Measurements from ENCODE around the gene CSTPP1. TPM values are rescaled to one million over a fixed set of nuclear protein-coding genes. Genes with fewer than 3 reads are reported as not detected.

The CSTPP1 gene
- polyA plus RNA-seq, 1 donor from 2014 or later = 46.4 TPM

DNA sequence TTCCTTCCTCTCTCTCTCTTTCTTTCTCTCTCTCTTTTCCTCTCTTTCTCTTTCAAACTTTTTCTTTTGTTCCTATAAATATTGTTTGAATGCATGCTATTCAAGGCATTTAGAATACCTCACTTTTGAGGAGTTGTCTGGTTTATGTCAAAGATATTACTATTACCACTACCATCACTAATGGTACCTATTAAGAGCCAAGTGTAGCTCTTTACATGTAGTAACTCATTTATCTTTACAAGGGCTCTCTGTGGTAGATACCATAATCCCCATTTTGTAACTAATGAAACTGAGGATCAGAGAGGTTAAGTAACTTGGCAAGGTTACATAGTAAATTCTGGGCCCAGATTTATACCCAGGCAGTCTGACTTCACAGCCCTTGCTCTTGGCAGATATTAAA lies 116.0 kb downstream of the CSTPP1 start:
- H3K9me2 ChIP-seq (ENCODE audit: insufficient read depth, low read length) = no peaks in the 10 kb centered on the region

DNA sequence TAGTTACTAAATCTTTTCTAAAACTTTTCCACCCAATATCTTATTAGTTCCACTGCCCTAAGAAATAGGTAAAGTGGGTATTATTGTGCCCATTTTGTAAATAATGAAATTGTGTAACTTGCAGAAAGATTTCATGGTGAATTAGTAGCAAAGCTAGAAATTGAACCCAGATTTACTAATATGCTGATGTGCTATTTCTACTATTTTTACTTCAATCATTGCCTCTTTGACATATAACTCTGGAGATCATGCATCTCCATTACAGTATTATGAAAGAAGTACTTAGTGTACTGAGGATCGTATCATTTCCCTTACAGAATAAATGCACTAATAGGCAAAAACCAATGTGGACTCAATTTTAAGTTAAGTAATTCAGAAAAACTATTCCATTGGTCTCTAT lies 119.0 kb downstream of the CSTPP1 start:
- Histone ChIP-seq H4K20me1 (ENCODE audit: insufficient read depth) (no peaks in the 10 kb centered on the region), H3K9me3 (ENCODE audit: low read length) (no peaks in the 10 kb centered on the region), H3F3A (ENCODE audit: insufficient read depth, low read length, poor library complexity, severe bottlenecking) (no peaks in the 10 kb centered on the region), H3K79me2 (replicated peaks; ENCODE audit: insufficient read depth, low read length) (no peaks in the 10 kb centered on the region), H3K27ac (ENCODE audit: low read length) (no peak overlapping the region), H3K4me3 (ENCODE audit: low read length) (no peak overlapping the region), H3K27me3 (ENCODE audit: insufficient read depth, low read depth, low read length) (no peaks in the 10 kb centered on the region), H3K4me2 (ENCODE audit: low read length) (no peak overlapping the region), H3K9me2 (ENCODE audit: insufficient read depth, low read length) (no peaks in the 10 kb centered on the region), H2AFZ (ENCODE audit: low read depth, low read length) (no peak overlapping the region), H3K36me3 (ENCODE audit: insufficient read depth, low read length) (peaks cover 4% of the 10 kb centered on the region), H3K9ac (ENCODE audit: low read length) (no peak overlapping the region)
- TF ChIP-seq TAF1 (IDR thresholded peaks at IDR 0.05; ENCODE audit: low read depth) (no peak), RAD21 (conservative IDR thresholded peaks at IDR 0.05) (no peak), SMC3 (conservative IDR thresholded peaks at IDR 0.05; ENCODE audit: poor library complexity) (no peak), MXI1 (conservative IDR thresholded peaks at IDR 0.05; ENCODE audit: poor library complexity, severe bottlenecking) (no peak), EZH2 (IDR thresholded peaks at IDR 0.05; ENCODE audit: borderline replicate concordance, insufficient read depth, low read length, poor library complexity, severe bottlenecking) (no peak), POLR2AphosphoS5 (IDR thresholded peaks at IDR 0.05) (no peak), EP300 (conservative IDR thresholded peaks at IDR 0.05; ENCODE audit: poor library complexity, severe bottlenecking) (no peak)
- TF ChIP-seq, protein P1, sequence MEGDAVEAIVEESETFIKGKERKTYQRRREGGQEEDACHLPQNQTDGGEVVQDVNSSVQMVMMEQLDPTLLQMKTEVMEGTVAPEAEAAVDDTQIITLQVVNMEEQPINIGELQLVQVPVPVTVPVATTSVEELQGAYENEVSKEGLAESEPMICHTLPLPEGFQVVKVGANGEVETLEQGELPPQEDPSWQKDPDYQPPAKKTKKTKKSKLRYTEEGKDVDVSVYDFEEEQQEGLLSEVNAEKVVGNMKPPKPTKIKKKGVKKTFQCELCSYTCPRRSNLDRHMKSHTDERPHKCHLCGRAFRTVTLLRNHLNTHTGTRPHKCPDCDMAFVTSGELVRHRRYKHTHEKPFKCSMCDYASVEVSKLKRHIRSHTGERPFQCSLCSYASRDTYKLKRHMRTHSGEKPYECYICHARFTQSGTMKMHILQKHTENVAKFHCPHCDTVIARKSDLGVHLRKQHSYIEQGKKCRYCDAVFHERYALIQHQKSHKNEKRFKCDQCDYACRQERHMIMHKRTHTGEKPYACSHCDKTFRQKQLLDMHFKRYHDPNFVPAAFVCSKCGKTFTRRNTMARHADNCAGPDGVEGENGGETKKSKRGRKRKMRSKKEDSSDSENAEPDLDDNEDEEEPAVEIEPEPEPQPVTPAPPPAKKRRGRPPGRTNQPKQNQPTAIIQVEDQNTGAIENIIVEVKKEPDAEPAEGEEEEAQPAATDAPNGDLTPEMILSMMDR (IDR thresholded peaks at IDR 0.05; ENCODE audit: poor library complexity, severe bottlenecking) = no peak
- TF ChIP-seq, protein P2, sequence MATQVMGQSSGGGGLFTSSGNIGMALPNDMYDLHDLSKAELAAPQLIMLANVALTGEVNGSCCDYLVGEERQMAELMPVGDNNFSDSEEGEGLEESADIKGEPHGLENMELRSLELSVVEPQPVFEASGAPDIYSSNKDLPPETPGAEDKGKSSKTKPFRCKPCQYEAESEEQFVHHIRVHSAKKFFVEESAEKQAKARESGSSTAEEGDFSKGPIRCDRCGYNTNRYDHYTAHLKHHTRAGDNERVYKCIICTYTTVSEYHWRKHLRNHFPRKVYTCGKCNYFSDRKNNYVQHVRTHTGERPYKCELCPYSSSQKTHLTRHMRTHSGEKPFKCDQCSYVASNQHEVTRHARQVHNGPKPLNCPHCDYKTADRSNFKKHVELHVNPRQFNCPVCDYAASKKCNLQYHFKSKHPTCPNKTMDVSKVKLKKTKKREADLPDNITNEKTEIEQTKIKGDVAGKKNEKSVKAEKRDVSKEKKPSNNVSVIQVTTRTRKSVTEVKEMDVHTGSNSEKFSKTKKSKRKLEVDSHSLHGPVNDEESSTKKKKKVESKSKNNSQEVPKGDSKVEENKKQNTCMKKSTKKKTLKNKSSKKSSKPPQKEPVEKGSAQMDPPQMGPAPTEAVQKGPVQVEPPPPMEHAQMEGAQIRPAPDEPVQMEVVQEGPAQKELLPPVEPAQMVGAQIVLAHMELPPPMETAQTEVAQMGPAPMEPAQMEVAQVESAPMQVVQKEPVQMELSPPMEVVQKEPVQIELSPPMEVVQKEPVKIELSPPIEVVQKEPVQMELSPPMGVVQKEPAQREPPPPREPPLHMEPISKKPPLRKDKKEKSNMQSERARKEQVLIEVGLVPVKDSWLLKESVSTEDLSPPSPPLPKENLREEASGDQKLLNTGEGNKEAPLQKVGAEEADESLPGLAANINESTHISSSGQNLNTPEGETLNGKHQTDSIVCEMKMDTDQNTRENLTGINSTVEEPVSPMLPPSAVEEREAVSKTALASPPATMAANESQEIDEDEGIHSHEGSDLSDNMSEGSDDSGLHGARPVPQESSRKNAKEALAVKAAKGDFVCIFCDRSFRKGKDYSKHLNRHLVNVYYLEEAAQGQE (IDR thresholded peaks at IDR 0.05; ENCODE audit: borderline replicate concordance) = no peak

More for the DNA sequence above, 116.0 kb downstream of the CSTPP1 start:
- TF ChIP-seq EZH2 (IDR thresholded peaks at IDR 0.05; ENCODE audit: borderline replicate concordance, insufficient read depth, low read length, poor library complexity, severe bottlenecking) (no peak), RAD21 (conservative IDR thresholded peaks at IDR 0.05) (no peak), SMC3 (conservative IDR thresholded peaks at IDR 0.05; ENCODE audit: poor library complexity) (no peak), EP300 (conservative IDR thresholded peaks at IDR 0.05; ENCODE audit: poor library complexity, severe bottlenecking) (no peak), POLR2AphosphoS5 (IDR thresholded peaks at IDR 0.05) (no peak), MXI1 (conservative IDR thresholded peaks at IDR 0.05; ENCODE audit: poor library complexity, severe bottlenecking) (no peak), TAF1 (IDR thresholded peaks at IDR 0.05; ENCODE audit: low read depth) (no peak)
- TF ChIP-seq, protein P1 (IDR thresholded peaks at IDR 0.05; ENCODE audit: poor library complexity, severe bottlenecking) = no peak
- TF ChIP-seq, protein P2 (IDR thresholded peaks at IDR 0.05; ENCODE audit: borderline replicate concordance) = no peak
- Histone ChIP-seq H3K79me2 (replicated peaks; ENCODE audit: insufficient read depth, low read length) (no peaks in the 10 kb centered on the region), H3K27me3 (ENCODE audit: insufficient read depth, low read depth, low read length) (no peaks in the 10 kb centered on the region), H3K9ac (ENCODE audit: low read length) (no peak overlapping the region), H3K9me3 (ENCODE audit: low read length) (no peaks in the 10 kb centered on the region), H2AFZ (ENCODE audit: low read depth, low read length) (no peak overlapping the region), H3K4me3 (ENCODE audit: low read length) (no peak overlapping the region), H3K27ac (ENCODE audit: low read length) (no peak overlapping the region), H3K36me3 (ENCODE audit: insufficient read depth, low read length) (no peaks in the 10 kb centered on the region), H4K20me1 (ENCODE audit: insufficient read depth) (no peaks in the 10 kb centered on the region), H3K4me2 (ENCODE audit: low read length) (no peak overlapping the region), H3F3A (ENCODE audit: insufficient read depth, low read length, poor library complexity, severe bottlenecking) (no peaks in the 10 kb centered on the region)
